ENCODE results near the gene DGKG.
A peak's percentile ranks its signal among the peaks of the same experiment; 100 is the strongest.

Gene DGKG

DNA sequence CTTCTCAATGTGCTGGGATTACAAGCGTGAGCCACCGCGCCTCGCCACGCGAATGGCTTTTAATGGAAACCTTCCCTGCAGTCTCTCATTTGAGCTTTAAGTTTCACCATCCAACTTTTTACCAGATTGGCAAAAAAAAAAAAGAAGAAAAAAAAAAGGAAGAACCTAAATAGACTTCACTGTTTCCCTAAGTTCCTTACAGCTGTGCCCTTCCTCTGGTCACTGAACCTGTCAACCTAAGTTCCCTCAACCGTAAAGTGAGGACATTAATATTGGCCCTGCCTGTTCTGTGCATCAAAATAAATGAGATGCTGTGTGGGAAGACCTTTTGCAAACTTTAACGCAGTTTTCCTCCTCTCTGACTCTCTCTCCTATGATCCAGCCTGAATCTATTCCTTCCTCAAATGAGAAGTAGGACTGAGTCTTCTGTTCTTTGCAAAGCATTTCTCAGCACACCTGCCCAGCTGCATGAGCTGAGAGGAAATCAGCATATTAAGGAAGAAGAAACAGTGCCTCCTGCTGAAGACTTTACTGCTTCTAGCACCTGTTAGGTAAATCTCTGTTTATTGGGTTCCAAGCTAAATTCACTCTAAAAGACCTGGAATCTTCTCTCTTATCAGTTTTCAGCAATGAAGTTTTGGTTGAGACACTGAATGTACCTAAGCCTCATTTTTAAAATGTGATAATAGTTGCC lies 153.6 kb downstream of the DGKG start:
- peak in 2 of 3 donors; percentile 20 to 39 for DNase-seq

DNA sequence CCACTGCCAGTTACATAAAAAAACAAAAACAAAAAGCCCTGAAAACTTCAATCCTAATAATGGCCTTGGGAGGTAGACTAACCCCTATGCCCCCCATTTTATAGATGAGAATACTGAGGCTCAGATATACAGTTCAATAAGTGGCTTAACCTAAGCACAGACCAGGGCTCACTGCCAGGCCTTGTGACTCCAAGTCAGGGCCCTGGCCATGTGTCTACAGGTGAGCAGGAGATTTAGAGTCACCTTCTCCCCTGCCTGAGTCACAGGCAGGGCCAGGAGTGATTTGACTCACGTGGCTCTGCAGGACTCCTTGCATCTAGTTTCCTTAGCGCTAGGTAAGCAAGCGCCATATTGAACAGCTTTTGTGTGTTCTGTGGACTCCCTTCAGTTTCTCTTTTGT lies 154.5 kb downstream of the DGKG start:
- DNase-seq, result no peak

DNA sequence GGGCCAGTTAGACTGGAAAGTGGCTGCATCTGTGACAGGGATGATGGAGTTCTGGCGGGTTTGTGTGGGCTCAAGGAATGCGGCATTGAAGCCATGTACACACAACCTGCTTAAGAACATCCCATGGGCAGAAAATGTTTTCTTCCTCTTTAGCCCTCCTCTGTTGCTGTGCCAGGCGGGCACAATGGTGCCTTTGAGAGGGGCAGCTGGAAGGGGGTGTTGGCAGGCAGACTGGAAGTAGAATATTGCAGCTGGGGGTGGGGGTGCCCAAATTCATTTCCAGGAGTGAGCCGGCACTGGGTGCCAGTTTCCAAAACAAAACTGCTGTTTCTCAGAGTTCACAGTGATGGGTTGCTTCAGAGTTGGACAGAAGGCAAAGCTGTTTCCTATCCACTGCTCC lies 161.3 kb downstream of the DGKG start:
- no peak for DNase-seq

DNA sequence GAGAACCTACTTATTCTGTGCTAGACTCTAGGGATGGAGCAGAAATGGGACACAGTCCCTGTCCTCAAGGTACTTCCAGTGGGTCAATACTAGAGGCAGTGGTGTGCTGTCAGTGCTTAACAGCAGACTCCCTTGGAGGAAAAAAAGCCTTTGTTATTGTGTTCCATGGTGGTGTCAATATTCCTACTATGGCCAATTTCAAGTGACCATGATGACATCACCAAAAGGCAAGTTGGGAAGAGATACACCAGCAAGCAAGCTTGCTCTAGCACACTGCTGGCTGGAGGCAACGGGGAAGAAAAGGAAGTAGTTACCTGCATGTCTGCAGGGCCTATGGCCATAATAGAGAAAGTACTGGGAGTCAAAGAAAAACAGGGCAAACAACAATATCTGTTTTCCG lies 163.6 kb downstream of the DGKG start:
- DNase-seq, result no peak

DNA sequence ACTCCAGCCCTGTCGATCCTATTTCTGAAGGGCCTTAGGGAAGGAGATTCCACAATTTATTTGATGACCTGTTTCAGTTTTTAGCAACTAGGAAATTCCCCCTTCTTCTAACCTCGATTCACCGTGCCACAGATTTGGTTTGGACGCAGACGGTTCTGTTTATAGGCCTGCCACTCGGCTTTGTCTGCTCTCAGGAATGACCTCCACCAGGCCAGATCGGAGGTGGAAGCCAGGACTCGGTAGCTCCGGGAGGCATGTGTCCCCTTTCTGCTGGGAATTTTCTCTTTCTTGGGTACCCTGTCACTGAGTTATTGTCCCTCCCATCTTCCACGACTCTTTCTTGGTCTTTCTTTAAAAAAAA lies 167.6 kb downstream of the DGKG start:
- DNase-seq, result no peak

DNA sequence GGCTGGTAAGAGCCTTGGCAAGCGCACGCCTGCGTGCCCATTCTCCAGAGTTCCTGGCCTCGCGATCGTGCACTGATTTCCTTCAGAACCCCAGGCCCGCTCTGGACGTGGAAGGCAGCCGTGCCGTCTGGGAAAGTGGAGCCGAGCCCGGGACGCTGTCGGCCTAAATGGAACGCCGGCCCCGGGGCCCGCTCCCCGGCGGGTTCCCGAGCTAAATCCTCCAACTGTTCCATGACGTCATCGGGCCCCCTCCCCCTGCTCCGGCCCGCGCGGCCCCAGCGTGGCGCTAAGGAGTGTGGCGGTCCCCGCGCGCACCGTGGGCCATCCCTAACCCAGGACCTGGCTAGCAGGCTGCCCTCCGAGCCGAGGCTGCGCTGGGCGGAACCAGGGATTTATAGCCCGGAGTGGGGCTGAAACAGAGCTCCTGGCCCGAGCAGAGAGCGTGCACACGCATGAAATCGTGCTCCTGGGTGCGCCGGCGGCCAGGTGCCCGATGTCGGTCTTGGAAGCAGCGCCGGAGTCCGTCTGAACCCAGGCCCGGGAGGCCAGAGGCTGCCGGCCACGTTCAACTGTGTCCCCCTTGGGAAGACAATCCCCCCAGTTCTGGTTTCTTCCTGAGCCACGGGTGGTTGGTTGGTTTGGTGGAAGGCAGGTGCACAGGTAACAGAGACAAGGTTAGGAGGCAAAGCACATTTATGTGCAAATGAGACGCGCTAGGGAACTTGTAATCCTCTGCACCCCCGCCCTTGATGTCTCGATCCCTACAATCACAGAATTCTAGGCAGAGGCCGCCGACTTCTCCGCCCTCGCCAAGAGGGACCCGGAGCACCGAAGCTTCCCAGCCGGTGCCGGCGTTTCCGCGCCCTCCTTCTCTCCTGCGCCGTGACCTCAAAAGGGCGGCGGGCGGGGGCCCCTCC lies 168.2 kb downstream of the DGKG start:
- DNase-seq, result peak in 1 of 3 donors; percentile 13

DNA sequence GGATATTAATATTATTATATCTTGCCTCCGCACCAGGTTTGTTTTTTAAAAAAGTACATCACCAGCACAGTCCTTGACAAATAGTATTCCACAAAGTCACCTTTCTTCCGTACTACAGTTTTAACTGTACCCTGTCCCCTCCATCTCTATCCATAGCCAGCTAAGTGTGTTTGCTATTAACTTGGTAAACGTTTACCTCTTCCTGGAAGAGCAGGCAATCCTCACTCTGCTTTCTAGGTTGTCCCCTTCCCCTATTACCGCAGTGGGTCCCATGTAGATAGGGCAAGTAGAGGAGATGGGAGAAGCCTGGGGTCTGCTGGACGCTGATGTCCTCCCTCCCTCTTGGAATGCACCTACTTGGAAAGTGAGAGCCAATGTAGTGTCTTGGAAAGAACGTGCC lies 169.2 kb downstream of the DGKG start:
- no peak for DNase-seq

DNA sequence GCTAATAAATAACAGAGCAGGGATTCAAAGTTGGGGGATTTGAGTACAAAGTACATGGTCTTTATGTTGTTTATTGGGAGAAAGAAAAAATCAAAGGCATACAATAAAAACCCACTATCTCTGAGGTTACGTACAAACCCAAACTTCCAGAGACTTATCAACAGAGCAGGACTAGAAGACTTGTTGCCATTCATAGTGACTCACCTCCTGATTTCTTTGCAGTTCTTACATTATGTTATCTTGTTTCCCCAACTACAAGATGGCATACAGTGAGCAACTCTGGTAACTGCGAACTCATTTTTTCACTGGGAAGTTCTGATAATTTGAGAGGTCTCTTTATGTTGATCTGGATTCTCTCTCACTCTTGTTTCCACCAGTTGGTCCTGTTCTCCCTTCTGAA lies 172.5 kb downstream of the DGKG start:
- DNase-seq, result no peak

DNA sequence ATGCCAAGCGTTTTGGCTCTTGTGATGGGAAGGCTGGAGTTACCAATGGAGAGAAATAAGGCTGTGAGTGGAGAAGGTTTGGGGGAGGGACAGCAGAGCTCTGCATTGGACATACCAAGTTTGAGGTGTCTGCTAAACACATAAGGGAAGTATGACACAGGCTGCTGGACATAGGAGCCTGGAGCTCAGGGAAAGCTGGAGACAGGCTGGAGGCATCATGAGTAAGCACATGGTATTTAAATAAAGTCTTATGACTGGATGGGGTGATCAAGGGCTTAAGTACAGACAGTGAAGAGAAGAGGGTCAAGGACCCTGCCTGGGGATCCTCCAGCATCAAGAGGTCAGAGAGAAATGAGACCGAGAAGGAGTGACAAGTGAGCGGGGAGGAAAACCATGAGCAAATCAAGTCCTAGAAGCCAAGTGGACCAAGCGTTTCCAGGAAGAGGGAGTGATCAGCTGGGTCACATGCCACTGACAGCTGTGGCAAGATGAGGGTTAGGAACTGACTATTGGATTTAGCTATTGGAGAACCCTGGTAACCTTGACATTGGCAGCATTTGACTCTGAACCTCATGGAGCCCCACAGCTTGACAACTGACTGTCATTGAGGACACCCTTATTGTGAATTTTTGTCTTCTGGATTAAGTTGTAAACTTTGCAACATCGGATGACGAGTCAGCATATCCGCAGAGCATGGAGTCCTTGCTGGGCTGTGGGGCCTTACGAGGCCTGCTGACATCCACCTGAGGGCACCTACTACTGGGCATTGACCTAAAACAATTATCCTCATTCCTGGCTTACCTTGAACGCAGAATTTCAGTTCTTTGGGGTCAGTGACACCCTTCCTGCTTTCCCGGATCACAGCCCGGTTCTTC lies 174.4 kb downstream of the DGKG start:
- peak; percentile 52 to 75 (median 62) for DNase-seq

DNA sequence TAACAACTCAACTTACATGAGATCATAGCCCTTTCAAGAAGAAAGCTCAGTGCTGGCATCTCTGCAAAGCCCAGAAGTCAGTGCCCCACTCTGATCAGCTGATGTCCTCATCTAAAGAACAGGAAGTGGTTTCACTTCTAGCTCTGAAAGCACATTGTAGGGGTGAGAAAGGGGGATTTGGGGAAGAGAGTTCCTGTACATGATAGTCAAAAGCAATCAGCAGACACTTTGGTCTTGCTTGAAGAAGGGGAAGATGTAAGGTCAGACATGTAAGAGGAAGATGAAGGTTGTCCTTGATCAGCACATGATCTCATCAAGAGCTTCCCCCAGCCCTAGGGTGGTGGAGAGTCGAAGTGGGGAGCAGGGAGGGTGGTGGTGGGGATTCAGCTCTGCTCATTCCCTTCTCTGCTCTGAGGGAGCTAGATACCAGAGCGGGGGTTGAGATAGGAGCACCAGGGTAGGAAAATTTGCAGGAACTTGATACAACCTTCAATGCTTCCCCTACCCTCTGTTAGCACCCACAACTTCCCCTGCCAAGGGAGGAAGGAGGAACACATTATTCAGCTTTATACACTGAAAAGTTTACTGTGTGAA lies 176.7 kb downstream of the DGKG start:
- DNase-seq, result peak; percentile 91 to 99 (median 92)

DNA sequence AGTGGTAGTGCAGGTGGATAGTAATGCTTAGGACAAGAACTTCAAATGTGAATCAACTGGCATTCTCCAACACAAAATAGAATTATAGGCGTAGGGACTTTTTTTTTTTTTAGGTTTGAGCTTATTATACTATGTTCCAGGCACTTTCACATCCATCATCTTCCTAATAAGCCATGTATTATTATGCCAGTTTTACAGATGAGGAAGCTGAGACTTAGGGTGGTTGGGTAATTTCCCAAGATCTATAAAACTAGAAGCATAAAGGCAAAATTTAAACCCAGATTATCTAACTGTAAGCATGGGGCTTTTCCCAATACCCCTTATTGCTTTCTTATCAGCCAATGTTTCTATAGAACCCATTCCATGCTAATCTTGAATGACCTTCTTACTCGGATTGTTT lies 178.0 kb downstream of the DGKG start:
- peak; percentile 37 to 65 (median 49) for DNase-seq

DNA sequence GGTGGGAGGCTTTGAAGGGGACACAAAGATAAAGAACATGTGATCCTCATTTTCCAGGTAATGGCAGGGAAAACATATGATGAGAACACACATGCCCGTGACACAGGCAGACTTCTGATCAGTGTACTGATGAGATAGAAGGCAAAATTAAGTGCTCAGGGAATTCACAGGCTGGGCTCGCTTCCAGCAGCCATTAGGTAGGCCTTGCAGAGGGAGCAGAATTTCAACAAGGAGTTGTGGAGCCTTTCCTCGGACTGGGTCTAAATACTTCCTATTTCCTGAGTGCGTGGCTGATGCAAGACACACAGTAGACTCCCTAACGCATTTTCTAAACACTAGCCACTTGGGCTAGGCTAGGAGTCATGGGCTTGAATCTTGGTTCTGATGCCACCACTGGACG lies 179.2 kb downstream of the DGKG start:
- peak; percentile 18 to 47 (median 29) for DNase-seq

DNA sequence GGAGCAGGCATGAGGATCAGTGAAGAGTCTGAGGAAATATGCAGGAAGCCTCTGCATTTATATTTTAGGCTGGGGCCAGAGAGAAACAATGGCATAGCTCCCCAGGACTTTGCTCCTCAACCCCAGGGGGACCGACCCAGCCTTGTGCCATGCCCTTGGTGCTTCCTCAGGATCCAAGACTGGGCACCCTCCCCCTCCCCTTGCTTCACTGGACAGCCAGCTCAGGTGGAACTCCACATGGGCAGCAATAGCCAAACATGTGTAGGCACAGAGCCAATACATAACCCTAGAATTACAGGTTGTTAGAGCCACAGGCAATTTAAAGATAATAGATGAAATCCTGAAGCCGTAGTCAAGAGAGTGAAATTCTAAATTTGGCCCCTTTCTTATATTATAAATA lies 180.1 kb downstream of the DGKG start:
- DNase-seq, result no peak

DNA sequence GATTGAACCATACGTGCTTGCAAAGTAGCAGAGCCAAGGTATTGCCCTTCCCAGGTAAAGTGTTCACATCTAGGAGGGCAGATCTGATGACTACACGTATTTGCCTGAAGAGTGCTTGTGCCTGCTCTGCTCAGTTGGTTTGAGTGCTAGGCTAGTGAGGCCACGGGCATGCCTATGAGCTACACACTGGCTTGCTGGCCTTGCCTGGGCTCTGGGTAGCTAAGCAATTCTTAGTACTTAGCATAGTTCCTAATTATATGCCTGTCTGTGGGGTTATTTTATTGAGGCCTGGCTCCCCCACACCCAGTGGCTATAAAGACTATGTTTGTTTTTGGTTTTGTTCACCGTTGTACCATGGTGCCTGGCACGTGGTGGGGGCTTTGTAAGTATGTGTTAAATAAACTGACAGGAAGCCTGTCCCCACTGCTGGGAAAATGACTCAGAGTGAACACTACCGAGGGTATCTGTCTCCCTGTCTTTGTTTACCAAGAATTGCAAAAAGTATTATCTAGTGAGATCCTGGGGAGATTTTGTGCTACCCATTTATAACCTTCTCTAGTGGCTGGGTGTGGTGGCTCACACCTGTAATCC lies 181.0 kb downstream of the DGKG start:
- no peak for DNase-seq

DNA sequence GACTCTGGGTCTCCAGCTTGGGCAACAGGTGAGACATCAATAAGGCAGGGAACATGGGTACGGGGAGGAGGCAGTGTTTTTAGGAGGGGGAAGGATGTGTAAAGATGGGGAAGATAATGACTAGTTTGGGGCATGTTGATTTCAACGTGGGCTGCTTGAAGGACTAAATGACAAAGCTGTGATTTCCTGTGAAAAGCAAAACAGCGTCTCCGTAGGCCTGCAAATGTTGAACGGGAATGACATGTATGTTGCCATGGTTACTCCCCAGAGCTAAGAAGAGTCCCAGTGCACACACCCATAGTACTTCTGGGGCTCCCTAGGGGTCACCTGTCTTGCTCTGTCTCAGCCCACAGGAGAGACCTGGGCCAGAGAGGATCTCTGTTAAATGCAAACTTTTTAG lies 181.9 kb downstream of the DGKG start:
- DNase-seq, result no peak

DNA sequence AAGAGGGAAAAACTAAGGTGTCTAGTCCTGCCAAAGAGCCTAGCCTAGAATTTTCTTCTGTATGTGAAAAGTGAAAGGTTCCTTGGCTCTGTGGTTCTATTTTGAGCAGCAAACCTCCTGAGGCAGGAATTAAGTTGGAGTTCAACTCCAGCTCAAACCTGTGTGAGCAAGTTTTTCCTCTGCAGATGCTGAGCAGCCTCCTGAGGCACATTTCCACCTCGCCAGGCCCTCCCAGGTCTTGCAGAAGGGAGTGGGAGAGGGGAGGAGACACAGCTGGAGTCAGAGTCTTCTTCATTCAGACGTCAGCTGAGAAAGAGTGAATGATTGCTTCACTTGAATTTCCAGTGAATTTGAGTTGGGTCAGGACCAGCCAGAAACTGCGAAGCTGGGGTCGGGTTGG lies 183.6 kb downstream of the DGKG start:
- DNase-seq, result no peak

DNA sequence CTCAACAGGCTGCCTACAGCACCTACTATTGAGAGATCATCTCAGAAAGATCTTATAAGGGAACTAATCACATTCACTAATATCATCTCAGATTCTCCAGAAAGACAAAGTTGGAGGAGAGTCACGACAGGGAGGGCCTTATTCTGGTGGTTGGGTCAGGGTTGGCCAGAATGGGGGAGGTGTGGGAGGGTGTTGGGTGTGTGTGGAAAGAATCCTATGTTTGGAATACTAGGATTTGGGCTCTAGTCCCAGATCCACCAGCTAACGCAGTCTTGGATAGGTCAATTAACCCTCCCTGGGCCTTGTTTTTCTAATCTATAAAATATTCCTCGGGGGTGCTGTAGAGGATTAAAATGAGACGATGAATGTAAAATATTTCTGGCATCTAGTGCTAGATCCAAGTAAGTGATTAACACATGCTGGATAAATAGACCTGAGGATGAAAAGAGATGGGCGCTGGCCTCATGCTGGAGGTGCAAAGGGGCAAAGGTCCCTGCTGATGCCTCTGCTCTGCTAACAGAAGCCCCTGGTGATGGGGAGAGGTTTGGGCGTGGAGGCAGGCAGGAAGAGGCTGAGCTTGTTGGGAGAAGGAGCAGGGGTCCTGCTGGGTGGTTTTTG lies 185.6 kb downstream of the DGKG start:
- no peak for DNase-seq

DNA sequence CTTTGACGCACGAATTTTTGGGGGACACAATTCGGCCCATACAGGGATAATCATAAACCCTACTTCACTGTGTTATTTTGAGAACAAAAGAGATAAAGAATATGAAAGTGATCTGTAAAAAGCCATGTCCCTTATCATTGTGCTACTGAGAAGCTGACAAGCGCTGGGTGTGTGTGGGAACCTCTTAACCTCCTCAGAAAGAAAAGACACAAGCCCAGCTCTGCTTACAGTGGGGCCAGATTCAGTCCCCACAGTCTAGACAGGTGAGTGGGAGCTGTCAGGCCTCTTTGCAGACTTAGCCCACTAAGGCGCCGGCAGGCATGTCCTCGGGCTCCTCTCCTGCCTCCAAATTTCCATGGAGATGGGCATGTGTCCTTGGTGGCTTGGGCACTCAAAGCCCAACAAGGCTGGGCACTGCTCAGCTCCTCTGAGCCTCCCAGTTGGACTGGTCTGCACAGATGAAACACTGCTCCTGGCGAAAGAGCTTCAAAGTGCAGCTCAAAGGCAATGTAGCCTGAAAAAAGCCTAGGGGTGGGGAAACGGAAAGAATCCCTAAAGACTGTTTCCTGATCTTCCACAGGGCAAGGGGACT lies 188.7 kb downstream of the DGKG start:
- DNase-seq, result no peak

DNA sequence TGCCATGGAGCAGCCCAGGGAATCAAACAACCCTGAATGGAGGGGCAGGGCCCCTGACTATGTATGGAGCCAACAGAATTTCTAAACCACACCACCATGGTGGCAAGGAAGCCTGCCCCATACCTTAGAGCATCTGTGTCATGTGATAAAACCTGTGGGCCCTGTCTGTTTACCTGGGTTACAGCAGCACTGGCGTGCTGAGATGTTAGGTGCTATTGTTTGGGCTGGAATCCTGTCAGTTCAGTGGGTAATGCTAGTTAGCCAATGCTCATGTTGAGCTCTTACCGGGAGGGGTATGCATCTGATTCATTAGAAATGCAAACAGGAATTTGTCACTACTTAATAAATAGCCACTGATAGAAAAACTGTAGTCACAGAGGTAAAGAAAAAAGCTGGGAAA lies 189.7 kb downstream of the DGKG start:
- DNase-seq, result no peak

DNA sequence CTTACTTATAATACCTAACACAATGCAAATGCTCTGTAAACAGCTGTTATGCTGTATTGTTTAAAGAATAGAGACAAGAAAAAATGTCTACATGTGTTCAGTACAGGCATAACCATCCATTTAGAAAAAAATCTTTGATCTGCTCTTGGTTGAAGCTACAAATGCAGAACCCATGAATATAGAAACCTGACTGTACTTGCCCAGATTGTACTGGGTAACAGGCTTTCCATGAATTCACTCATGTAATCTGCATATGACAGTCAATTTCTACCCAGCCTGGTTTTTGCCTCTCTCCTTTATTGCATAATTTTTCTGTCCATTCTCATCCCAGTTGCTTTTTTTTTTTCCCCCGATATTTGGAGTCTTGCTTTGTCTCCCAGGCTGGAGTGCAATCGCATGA lies 190.5 kb downstream of the DGKG start:
- no peak for DNase-seq

DNA sequence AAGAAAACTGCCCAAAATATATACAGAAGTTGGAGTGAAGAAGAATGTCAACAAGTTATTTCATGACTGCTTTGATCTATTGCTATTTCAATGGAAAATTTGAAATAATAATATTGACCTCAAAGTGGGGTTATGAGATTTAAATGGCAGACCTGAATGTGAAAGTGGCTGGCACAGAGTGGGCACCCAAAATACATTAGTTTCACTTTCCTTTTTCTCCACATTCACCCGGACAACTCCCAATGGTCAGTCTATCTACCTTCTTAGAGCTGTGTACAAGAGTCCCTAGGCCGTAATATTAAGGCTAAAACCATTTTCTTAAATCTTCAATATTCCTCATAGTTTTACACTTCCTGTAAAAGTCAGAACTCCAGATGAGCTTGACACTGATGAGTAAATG lies 191.5 kb downstream of the DGKG start:
- peak; percentile 24 to 36 (median 30) for DNase-seq

DNA sequence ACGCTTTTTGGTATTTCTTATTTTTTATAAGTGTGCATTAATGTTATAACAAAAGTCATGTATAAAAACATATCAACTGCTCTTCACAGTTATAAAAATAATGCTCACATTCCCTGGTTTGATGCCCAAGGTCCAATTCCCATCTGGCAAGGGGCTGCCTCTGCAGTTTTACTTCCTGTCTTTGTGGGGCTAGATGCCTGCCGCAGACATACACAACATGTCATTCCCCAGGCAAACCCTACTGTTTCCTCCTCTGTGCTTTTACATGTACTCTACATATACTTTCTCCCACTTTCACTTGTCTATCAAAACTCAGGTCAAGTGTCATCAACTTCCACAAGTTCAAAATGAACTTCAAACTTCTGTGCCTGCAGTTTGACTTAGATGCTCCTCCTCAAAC lies 192.7 kb downstream of the DGKG start:
- peak in 1 of 3 donors; percentile 19 for DNase-seq
